Bone marrow (tissue), 2 donors: ENCODE measurements around the gene TARBP2.

Experiments
- DNase-seq, 2 donors: peaks; one replicate each; lab custom pipeline; 2025; lab: John Stamatoyannopoulos, UW

The TARBP2 gene

GRCh38 chr12:53495903-53496751 is 5.0 kb upstream of the TARBP2 start:
- no peak for DNase-seq

- no peak for DNase-seq
These were observed 4.4 kb upstream of the TARBP2 start for GRCh38 chr12:53496752-53497032.

GRCh38 chr12:53497461-53497860 is 3.6 kb upstream of the TARBP2 start:
- no peak for DNase-seq

GRCh38 chr12:53498235-53498630 is 2.9 kb upstream of the TARBP2 start:
- no peak for DNase-seq

GRCh38 chr12:53499266-53500141 is 1.6 kb upstream of the TARBP2 start, which contains the start of gene MAP3K12:
Gene MAP3K12, minus strand, starts transcription at chr12:53499458. Its CDS starts 12,067 bp downstream, at chr12:53487391.
- peak in 1 of 2 donors; percentile 70 for DNase-seq

- DNase-seq, result no peak
These were observed 824 bp upstream of the TARBP2 start for GRCh38 chr12:53500142-53500775.

GRCh38 chr12:53501615-53502181 is 615 bp downstream of the TARBP2 start:
- DNase-seq, result no peak

GRCh38 chr12:53502331-53502730 is 1.2 kb downstream of the TARBP2 start:
- DNase-seq, result no peak

GRCh38 chr12:53502983-53503728 is 2.1 kb downstream of the TARBP2 start:
- DNase-seq, result no peak

GRCh38 chr12:53504004-53504920 is 3.2 kb downstream of the TARBP2 start:
- no peak for DNase-seq

- no peak for DNase-seq
These were observed 4.0 kb downstream of the TARBP2 start for GRCh38 chr12:53505086-53505485.

- no peak for DNase-seq
These were observed 4.7 kb downstream of the TARBP2 start for GRCh38 chr12:53505555-53506449.

- no peak for DNase-seq
These were observed 5.3 kb downstream of the TARBP2 start for GRCh38 chr12:53506450-53506785.

- DNase-seq, result no peak
These were observed 6.0 kb downstream of the TARBP2 start, which contains the start of gene NPFF for GRCh38 chr12:53506881-53507602. Gene NPFF, minus strand, starts transcription at chr12:53507484. Its CDS starts 10 bp downstream, at chr12:53507474.

GRCh38 chr12:53507603-53507885 is 6.5 kb downstream of the TARBP2 start:
- DNase-seq, result no peak

- DNase-seq, result peak; percentile 59 to 67
These were observed 7.6 kb downstream of the TARBP2 start for GRCh38 chr12:53508534-53509170.

- no peak for DNase-seq
These were observed 9.2 kb downstream of the TARBP2 start for GRCh38 chr12:53510181-53510812.
